K562 (cell line): ENCODE measurements around the gene IRS2. TPM values are rescaled to one million over a fixed set of nuclear protein-coding genes. Genes with fewer than 3 reads are reported as not detected.

Experiments used
- ATAC-seq: fragments of 200-7000 bp; cut with Tn5 transposase; 3 replicates; pipeline ENCODE4 v1.9.1; 2020; ENCODE audit warnings: moderate library complexity
- BruUV-seq: library from RNA; stranded (reverse); fragments of 400-500 nt; replicated peaks from 2 replicates; lab custom pipeline; 2021; lab: Mats Ljungman, UMichigan
- CTCF ChIA-PET: fragments of 300-600 bp; formaldehyde crosslinking; extraction: SDS; loops from one replicate; lab custom pipeline; 2021; ENCODE audit warnings: low intra/inter-chr PET ratio; lab: Yijun Ruan, JAX
- POLR2A ChIA-PET: fragments of 300-600, 350-650 bp; sonication (Branson Sonifier 250); formaldehyde crosslinking; extraction: SDS; loops from one replicate; lab custom pipeline; 2021; ENCODE audit warnings: antibody characterized with exemption, inconsistent platforms; lab: Yijun Ruan, JAX
- DNase-seq, 4 experiments: peaks; one replicate each; pipeline versions ENCODE4 v3.0.0 to v3.0.0-alpha.2; 2011 to 2018; ENCODE audit warnings: low spot score in 3 of 4, mixed read lengths in 3 of 4; ENCODE audit errors: extremely low read depth in 1 of 4
- FAIRE-seq: peaks from 2 replicates; lab custom pipeline; 2011; peaks lifted over from hg19 to GRCh38; lab: Jason Lieb, UNC
- H2AFZ ChIP-seq: 2 replicates; pipeline ENCODE4 v1.6.0; 2011; ENCODE audit warnings: low read depth, low read length, control low read depth, inconsistent platforms
- H3K27ac ChIP-seq: fragments of 200-600 bp; 3 replicates; pipeline ENCODE4 v1.8.0; 2011; ENCODE audit warnings: low read depth, mild to moderate bottlenecking, control low read depth, inconsistent platforms, low read length, moderate library complexity, mixed read lengths; ENCODE audit errors: extremely low read depth
- H3K27me3 ChIP-seq, 2 experiments: fragments of 300-600 bp in 1 of 2; 2 replicates in 1 of 2; 3 replicates in 1 of 2; pipeline versions ENCODE4 v1.6.0 to v1.8.0; 2011; ENCODE audit warnings: inconsistent platforms in 2 of 2, low read length in 2 of 2, mild to moderate bottlenecking in 1 of 2, mixed read lengths in 1 of 2, moderate library complexity in 1 of 2; ENCODE audit not compliant: control insufficient read depth in 2 of 2, insufficient read depth in 2 of 2
- H3K36me3 ChIP-seq: fragments of 300-600 bp; 3 replicates; pipeline ENCODE4 v1.8.0; 2011; ENCODE audit warnings: mild to moderate bottlenecking, low read length, inconsistent platforms; ENCODE audit not compliant: control insufficient read depth, insufficient read depth
- H3K4me1 ChIP-seq, 2 experiments: fragments of 200-600 bp in 1 of 2; replicated peaks in 1 of 2; 2 replicates in 1 of 2; 3 replicates in 1 of 2; pipeline versions ENCODE4 v1.5.1 to v1.8.0; 2011; ENCODE audit warnings: inconsistent platforms in 2 of 2, low read length in 2 of 2, mild to moderate bottlenecking in 1 of 2, mixed read lengths in 1 of 2, moderate library complexity in 1 of 2; ENCODE audit not compliant: control insufficient read depth in 2 of 2, insufficient read depth in 2 of 2
- H3K4me2 ChIP-seq: 2 replicates; pipeline ENCODE4 v1.6.1; 2011; ENCODE audit warnings: low read length, control low read depth, inconsistent platforms, mixed read lengths; ENCODE audit not compliant: insufficient read depth
- H3K4me3 ChIP-seq: fragments of 200-600 bp; sonication (generic), shearing (Covaris generic); 2 replicates; pipeline ENCODE4 v1.5.1; 2016; ENCODE audit warnings: control low read depth, inconsistent platforms
- H3K79me2 ChIP-seq: fragments of 200-600 bp; 3 replicates; pipeline ENCODE4 v1.8.0; 2011; ENCODE audit warnings: low read length, inconsistent platforms; ENCODE audit not compliant: control insufficient read depth, insufficient read depth
- H3K9ac ChIP-seq, 2 experiments: 2 replicates each; pipeline versions ENCODE4 v1.6.0 to v1.6.1; 2011; ENCODE audit warnings: low read depth in 2 of 2, low read length in 2 of 2, control low read depth in 1 of 2, inconsistent platforms in 1 of 2, mild to moderate bottlenecking in 1 of 2, mixed read lengths in 1 of 2; ENCODE audit not compliant: insufficient read depth in 1 of 2
- H3K9me1 ChIP-seq: one replicate; pipeline ENCODE4 v1.6.0; 2011; ENCODE audit warnings: inconsistent platforms, mild to moderate bottlenecking, low read length, moderate library complexity; ENCODE audit not compliant: control insufficient read depth, insufficient read depth
- H3K9me3 ChIP-seq: replicated peaks from 2 replicates; pipeline ENCODE4 v1.5.1; 2011; ENCODE audit warnings: low read depth, low read length, inconsistent platforms; ENCODE audit not compliant: control insufficient read depth, insufficient read depth
- H4K20me1 ChIP-seq: replicated peaks from 2 replicates; pipeline ENCODE4 v1.6.1; 2011; ENCODE audit warnings: low read length, inconsistent platforms, mixed read lengths; ENCODE audit not compliant: control insufficient read depth, insufficient read depth
- MTA3 ChIP-seq: fragments of 450-650 bp; formaldehyde crosslinking; IDR thresholded peaks from 2 replicates; pipeline ENCODE4 v1.6.1; 2017; ENCODE audit warnings: mild to moderate bottlenecking, borderline replicate concordance
- NCOA1 ChIP-seq: fragments of 450-650 bp; IDR thresholded peaks from 2 replicates; pipeline ENCODE4 v1.6.1; 2016; ENCODE audit warnings: low read depth
- POLR2G ChIP-seq: fragments of 200-400 bp; formaldehyde crosslinking; IDR thresholded peaks from 2 replicates; pipeline ENCODE4 v1.6.1; 2017; ENCODE audit warnings: low read depth, mild to moderate bottlenecking, antibody characterized with exemption, low read length, moderate library complexity
- RBFOX2 ChIP-seq: fragments of 200-400 bp; formaldehyde crosslinking; IDR thresholded peaks from 2 replicates; pipeline ENCODE4 v1.6.1; 2017; ENCODE audit warnings: low read depth, mild to moderate bottlenecking, low read length, moderate library complexity
- SMAD3 ChIP-seq: fragments of 450-650 bp; formaldehyde crosslinking; conservative IDR thresholded peaks from 2 replicates; pipeline ENCODE4 v1.4.0; 2020; ENCODE audit warnings: mild to moderate bottlenecking
- ZNF785 ChIP-seq: fragments of 250-450 bp; sonication (Bioruptor Pico); IDR thresholded peaks from 2 replicates; pipeline ENCODE4 v1.4.0; 2020; ENCODE audit warnings: mild to moderate bottlenecking
- ZNF830 ChIP-seq: fragments of 250-450 bp; sonication (Bioruptor Pico); IDR thresholded peaks from 2 replicates; pipeline ENCODE4 v1.5.0; 2021; ENCODE audit warnings: mild to moderate bottlenecking
- WGBS: fragments of 100-300 bp; shearing (Covaris generic); methylation state at CpG from one replicate; pipeline ENCODE4 v1.1.6; 2016; ENCODE audit warnings: low coverage, mixed read lengths; ENCODE audit not compliant: insufficient coverage; ENCODE audit errors: missing lambda C conversion rate; 5-methylcytosine and 5-hydroxymethylcytosine counted together
- in situ Hi-C: fragments of 300-500 bp; cut with MboI; formaldehyde crosslinking; loops from 4 replicates; pipeline ENCODE4 v1.15.0; 2018; ENCODE audit warnings: inconsistent platforms, mixed read lengths
- intact Hi-C: fragments of 100-400 bp; cut with micrococcal nuclease; formaldehyde crosslinking; loops from 2 replicates; pipeline ENCODE4 v1.14.2; 2022
- polyA plus RNA-seq, 8 experiments: library from polyadenylated mRNA; depleted of rRNA in 4 of 8; stranded (reverse) in 5 of 8; unstranded in 3 of 8; fragments of >200 nt; fragmentation: Nextera tagmentation in 2 of 8; fragmentation: Illumina TruSeq in 1 of 8; extraction: Ambion mirVana in 2 of 8; extraction: Trizol in 1 of 8; gene quantifications; 2 replicates each; pipeline versions ENCODE4 v1.2.1 to v1.2.3, GENCODE V29; 2011 to 2014; ENCODE audit warnings: inconsistent platforms in 1 of 8, missing spikeins in 1 of 8
- total RNA-seq, 7 experiments: library from RNA; depleted of rRNA in 6 of 7; stranded (reverse); fragments of >200 nt in 6 of 7; fragmentation: Illumina TruSeq in 2 of 7; extraction: Trizol in 2 of 7; gene quantifications; 2 replicates each; pipeline versions ENCODE4 v1.2.1 to v1.2.3, GENCODE V29; 2011 to 2021; ENCODE audit warnings: low replicate concordance in 1 of 7
- TF ChIP-seq, protein P1 (sequence below): sonication (generic); formaldehyde crosslinking; IDR thresholded peaks from 2 replicates; pipeline ENCODE4 v1.8.1; 2023; ENCODE audit warnings: mild to moderate bottlenecking, missing genetic modification reagents

Gene IRS2
- total and polyA plus RNA-seq, 9 of the 15 experiments (the other 6 are each of a cell fraction or from before 2014, with no cell fraction given) = 0.36 to 4.6 (median 0.63) TPM

DNA sequence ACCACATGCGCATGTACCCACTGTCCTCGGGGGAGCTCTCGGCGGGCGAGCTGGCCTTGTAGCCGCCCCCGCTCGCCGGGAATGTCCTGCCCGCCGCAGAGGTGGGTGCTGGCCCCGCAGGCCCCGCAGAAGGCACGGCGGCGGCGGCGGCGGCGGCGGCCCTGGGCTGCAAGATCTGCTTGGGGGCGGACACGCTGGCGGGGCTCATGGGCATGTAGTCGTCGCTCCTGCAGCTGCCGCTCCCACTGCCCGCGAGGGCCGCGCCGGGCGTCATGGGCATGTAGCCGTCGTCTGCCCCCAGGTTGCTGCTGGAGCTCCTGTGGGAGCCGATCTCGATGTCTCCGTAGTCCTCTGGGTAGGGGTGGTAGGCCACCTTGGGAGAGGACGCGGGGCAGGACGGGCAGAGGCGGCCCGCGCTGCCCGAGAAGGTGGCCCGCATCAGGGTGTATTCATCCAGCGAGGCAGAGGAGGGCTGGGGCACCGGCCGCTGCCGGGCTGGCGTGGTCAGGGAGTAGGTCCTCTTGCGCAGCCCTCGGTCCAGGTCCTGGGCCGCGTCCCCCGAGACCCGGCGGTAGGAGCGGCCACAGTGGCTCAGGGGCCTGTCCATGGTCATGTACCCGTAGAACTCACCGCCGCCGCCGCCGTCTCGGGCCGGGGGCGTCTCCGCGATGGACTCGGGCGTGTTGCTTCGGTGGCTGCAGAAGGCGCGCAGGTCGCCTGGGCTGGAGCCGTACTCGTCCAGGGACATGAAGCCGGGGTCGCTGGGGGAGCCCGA lies 2.4 kb downstream of the IRS2 start:
- Histone ChIP-seq H3K9me1 (no peaks in the 10 kb centered on the region), H3K4me1 (peaks cover 5 to 37% of the 10 kb centered on the region in 2 experiments; a peak in 3 of 5 replicates), H3K27me3 (no peaks in the 10 kb centered on the region), H3K79me2 (peaks cover 23% of the 10 kb centered on the region), H2AFZ (no peak overlapping the region), H3K27ac (no peak overlapping the region), H3K4me3 (no peak overlapping the region), H3K4me2 (no peak overlapping the region), H3K36me3 (no peaks in the 10 kb centered on the region), H3K9ac (no peak overlapping the region), H3K9me3 (no peaks in the 10 kb centered on the region), H4K20me1 (no peaks in the 10 kb centered on the region; the same call in 1 of the 2 replicates)
- intact Hi-C loops = no loop called here
- FAIRE-seq (no peak), DNase-seq (no peak), ATAC-seq (no peak)
- CTCF ChIA-PET = no interaction called here
- in situ Hi-C loops = no loop called here
- POLR2A ChIA-PET = no interaction called here
- whole genome bisulfite sequencing = 100% methylated on average over 6 of the region's 81 CpGs
- TF ChIP-seq POLR2G = peak; percentile 30; the same call in 1 of the 2 replicates
- no peak for TF ChIP-seq ZNF830
- no peak for TF ChIP-seq NCOA1
- TF ChIP-seq RBFOX2 = peak; percentile 52
- no peak for TF ChIP-seq MTA3
- no peak for TF ChIP-seq ZNF785
- TF ChIP-seq, protein P1, sequence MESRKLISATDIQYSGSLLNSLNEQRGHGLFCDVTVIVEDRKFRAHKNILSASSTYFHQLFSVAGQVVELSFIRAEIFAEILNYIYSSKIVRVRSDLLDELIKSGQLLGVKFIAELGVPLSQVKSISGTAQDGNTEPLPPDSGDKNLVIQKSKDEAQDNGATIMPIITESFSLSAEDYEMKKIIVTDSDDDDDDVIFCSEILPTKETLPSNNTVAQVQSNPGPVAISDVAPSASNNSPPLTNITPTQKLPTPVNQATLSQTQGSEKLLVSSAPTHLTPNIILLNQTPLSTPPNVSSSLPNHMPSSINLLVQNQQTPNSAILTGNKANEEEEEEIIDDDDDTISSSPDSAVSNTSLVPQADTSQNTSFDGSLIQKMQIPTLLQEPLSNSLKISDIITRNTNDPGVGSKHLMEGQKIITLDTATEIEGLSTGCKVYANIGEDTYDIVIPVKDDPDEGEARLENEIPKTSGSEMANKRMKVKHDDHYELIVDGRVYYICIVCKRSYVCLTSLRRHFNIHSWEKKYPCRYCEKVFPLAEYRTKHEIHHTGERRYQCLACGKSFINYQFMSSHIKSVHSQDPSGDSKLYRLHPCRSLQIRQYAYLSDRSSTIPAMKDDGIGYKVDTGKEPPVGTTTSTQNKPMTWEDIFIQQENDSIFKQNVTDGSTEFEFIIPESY (CRISPR knock-in tag) = peak; percentile 52; the same call in 1 of the 2 replicates
- no peak for TF ChIP-seq SMAD3 (CRISPR knock-in tag)
- no TSS peak for BruUV-seq
